Right renal cortex interstitium (tissue), 3 donors: ENCODE data around the gene PIK3R3. TPM values are rescaled to one million over a fixed set of nuclear protein-coding genes. Genes with fewer than 3 reads are reported as not detected.

Experiments
- DNase-seq, 3 donors: peaks; one replicate each; pipeline ENCODE4 v3.0.0-alpha.2; 2013; ENCODE audit warnings: low read depth in 3 of 3, low spot score in 2 of 3
- polyA plus RNA-seq, 3 donors: library from polyadenylated mRNA; unstranded; fragments of 120-200 nt; gene quantifications; one replicate each; pipeline ENCODE4 v1.2.1, GENCODE V29; 2013; ENCODE audit not compliant: insufficient read length in 3 of 3

Gene PIK3R3
- polyA plus RNA-seq: 10 to 100 TPM; 29.9 to 32.3 (median 32.0) TPM

GRCh38 chr1:46132529-46133180 lies at the start of gene PIK3R3:
PIK3R3 (minus strand) TSS chr1:46132629; CDS start chr1:46131952, 677 bp downstream.
- peak; percentile 94 to 98 (median 96) for DNase-seq

GRCh38 chr1:46181343-46182260 lies 49.2 kb upstream of the PIK3R3 start:
- DNase-seq: no peak

GRCh38 chr1:46180082-46180616 lies 47.7 kb upstream of the PIK3R3 start:
- DNase-seq: no peak

GRCh38 chr1:46179138-46180081 lies 47.0 kb upstream of the PIK3R3 start:
- DNase-seq: peak in 2 of 3 donors; percentile 81 to 87

GRCh38 chr1:46176211-46176865 lies 43.9 kb upstream of the PIK3R3 start, which contains the start of gene P3R3URF:
P3R3URF (minus strand) TSS chr1:46176488; CDS start chr1:46176471, 17 bp downstream.
- DNase-seq: no peak

GRCh38 chr1:46175243-46175642 lies 42.8 kb upstream of the PIK3R3 start:
- no peak for DNase-seq

- no peak for DNase-seq
Measured at GRCh38 chr1:46174448-46175231, 42.2 kb upstream of the PIK3R3 start, which contains the start of gene TSPAN1. TSPAN1 (plus strand) TSS chr1:46175087; CDS start chr1:46181108, 6,021 bp downstream.

- DNase-seq: no peak
Measured at GRCh38 chr1:46173361-46173856, 41.0 kb upstream of the PIK3R3 start.

GRCh38 chr1:46172321-46172720 lies 39.9 kb upstream of the PIK3R3 start:
- no peak for DNase-seq

- DNase-seq: no peak
Measured at GRCh38 chr1:46171871-46172270, 39.4 kb upstream of the PIK3R3 start.

- DNase-seq: no peak
Measured at GRCh38 chr1:46171351-46171750, 38.9 kb upstream of the PIK3R3 start.

GRCh38 chr1:46169811-46170454 lies 37.5 kb upstream of the PIK3R3 start:
- no peak for DNase-seq

- DNase-seq: no peak
Measured at GRCh38 chr1:46168477-46168876, 36.0 kb upstream of the PIK3R3 start.

- no peak for DNase-seq
Measured at GRCh38 chr1:46166521-46167462, 34.4 kb upstream of the PIK3R3 start.

- DNase-seq: no peak
Measured at GRCh38 chr1:46160212-46160611, 27.8 kb upstream of the PIK3R3 start.

- no peak for DNase-seq
Measured at GRCh38 chr1:46159516-46159915, 27.1 kb upstream of the PIK3R3 start.
